Mammary epithelial cell (primary cell): ENCODE results near the gene HSD17B3.

Experiments
- EZH2 ChIP-seq: IDR thresholded peaks from 2 replicates; pipeline ENCODE4 v1.6.1; 2012; ENCODE audit warnings: low read length, inconsistent platforms, borderline replicate concordance
- TF ChIP-seq, protein P1 (sequence below), 2 donors: IDR thresholded peaks in 1 of 2; conservative IDR thresholded peaks in 1 of 2; 2 replicates each; pipeline ENCODE4 v1.5.1; 2011 to 2012; ENCODE audit warnings: inconsistent platforms in 2 of 2, low read length in 2 of 2, mild to moderate bottlenecking in 2 of 2, control low read depth in 1 of 2, low read depth in 1 of 2; ENCODE audit not compliant: insufficient read depth in 1 of 2; ENCODE audit errors: extremely low read depth in 1 of 2

DNA sequence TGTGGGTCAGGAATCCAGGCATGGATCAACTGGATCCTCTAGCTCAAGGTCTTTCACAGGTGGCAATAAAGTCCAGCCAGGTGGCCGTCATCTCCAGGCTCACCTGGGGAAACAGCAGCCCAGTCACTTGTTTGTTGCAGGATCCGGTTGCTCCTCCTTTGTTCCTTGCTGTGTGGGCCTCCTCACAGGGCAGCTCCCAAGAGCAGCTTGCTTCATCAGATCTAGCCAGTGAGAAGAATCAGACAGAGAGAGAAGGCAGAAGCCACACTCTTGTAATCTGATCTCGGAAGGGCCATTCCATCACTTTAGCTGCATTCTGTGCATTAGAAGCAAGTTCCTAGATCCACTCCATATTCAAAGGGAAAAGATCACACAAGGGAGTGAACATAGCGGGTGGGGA, 3.2 kb upstream of the HSD17B3 start:
- TF ChIP-seq, protein P1, sequence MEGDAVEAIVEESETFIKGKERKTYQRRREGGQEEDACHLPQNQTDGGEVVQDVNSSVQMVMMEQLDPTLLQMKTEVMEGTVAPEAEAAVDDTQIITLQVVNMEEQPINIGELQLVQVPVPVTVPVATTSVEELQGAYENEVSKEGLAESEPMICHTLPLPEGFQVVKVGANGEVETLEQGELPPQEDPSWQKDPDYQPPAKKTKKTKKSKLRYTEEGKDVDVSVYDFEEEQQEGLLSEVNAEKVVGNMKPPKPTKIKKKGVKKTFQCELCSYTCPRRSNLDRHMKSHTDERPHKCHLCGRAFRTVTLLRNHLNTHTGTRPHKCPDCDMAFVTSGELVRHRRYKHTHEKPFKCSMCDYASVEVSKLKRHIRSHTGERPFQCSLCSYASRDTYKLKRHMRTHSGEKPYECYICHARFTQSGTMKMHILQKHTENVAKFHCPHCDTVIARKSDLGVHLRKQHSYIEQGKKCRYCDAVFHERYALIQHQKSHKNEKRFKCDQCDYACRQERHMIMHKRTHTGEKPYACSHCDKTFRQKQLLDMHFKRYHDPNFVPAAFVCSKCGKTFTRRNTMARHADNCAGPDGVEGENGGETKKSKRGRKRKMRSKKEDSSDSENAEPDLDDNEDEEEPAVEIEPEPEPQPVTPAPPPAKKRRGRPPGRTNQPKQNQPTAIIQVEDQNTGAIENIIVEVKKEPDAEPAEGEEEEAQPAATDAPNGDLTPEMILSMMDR (conservative IDR thresholded peaks at IDR 0.05 in 1 of 2, IDR thresholded peaks at IDR 0.05 in 1 of 2; ENCODE audit: extremely low read depth in 1 of 2, insufficient read depth in 1 of 2, low read depth in 1 of 2, low read length in 2 of 2), result no peak
- TF ChIP-seq EZH2, result no peak
